Pancreas (tissue), 10 donors: ENCODE data around the gene TAF1B. TPM values are rescaled to one million over a fixed set of nuclear protein-coding genes. Genes with fewer than 3 reads are reported as not detected.
"Not testable (repeated sequence)": the region's sequence is repeated elsewhere in the genome, so short reads cannot be mapped to it uniquely, and the experiment has no call there.

Experiments used
- ATAC-seq, 4 donors: fragments of 200-7000 bp; cut with Tn5 transposase; one replicate each; pipeline versions ENCODE4 v1.8.0 to v1.9.1; 2020; ENCODE audit warnings: mild to moderate bottlenecking in 4 of 4, moderate library complexity in 4 of 4
- DNase-seq, 6 donors: peaks; one replicate each; pipeline ENCODE4 v3.0.0-alpha.2; 2020
- FAIRE-seq: peaks from 2 replicates; lab custom pipeline; 2012; peaks lifted over from hg19 to GRCh38; lab: Jason Lieb, UNC
- H3K27ac ChIP-seq, 4 donors: fragments of 200-600 bp; sonication (generic); 1 replicate in 3 of 4; 2 replicates in 1 of 4; pipeline versions ENCODE4 v1.5.0 to v1.8.0; 2020
- H3K27me3 ChIP-seq, 4 donors: fragments of 200-600 bp; one replicate each; pipeline ENCODE4 v1.8.0; 2021
- H3K36me3 ChIP-seq, 3 donors: fragments of 200-600 bp; sonication (generic) in 1 of 3; one replicate each; pipeline versions ENCODE4 v1.5.0 to v1.8.0; 2020 to 2021
- H3K4me1 ChIP-seq, 3 donors: fragments of 200-600 bp; one replicate each; pipeline ENCODE4 v1.8.0; 2021
- H3K4me3 ChIP-seq, 4 donors: fragments of 200-600 bp; sonication (generic) in 2 of 4; one replicate each; pipeline versions ENCODE4 v1.5.0 to v1.8.0; 2020 to 2021
- H3K9me3 ChIP-seq, 4 donors: fragments of 200-600 bp; one replicate each; pipeline ENCODE4 v1.8.0; 2021
- CTCF ChIP-seq, 4 donors: fragments of 200-600 bp; sonication (generic) in 3 of 4; IDR thresholded peaks; one replicate each; pipeline versions ENCODE4 v1.5.0 to v1.8.0; 2021; ENCODE audit warnings: antibody characterized with exemption in 4 of 4
- WGBS, 2 donors: extraction: QIAGEN DNeasy Blood & Tissue Kit; methylation state at CpG; one replicate each; pipeline ENCODE4 v1.1.7; 2013; 5-methylcytosine and 5-hydroxymethylcytosine counted together
- intact Hi-C, 3 donors: fragments of 100-400 bp; cut with DNase I; formaldehyde crosslinking; loops; one replicate each; pipeline versions ENCODE4 v1.11.1 to v1.14.2; 2022
- polyA plus RNA-seq, 2 donors: library from polyadenylated mRNA; stranded (reverse); fragments of 200-250 nt; gene quantifications; one replicate each; pipeline ENCODE4 v1.2.3, GENCODE V29; 2013
- total RNA-seq, 6 donors: library from RNA; stranded (reverse); fragmentation: NEBNext Ultra II Directional in 4 of 6; extraction: Animal tissue kit (Norgen Biotek cat#: 25700) in 4 of 6; gene quantifications; one replicate each; pipeline versions ENCODE4 v1.2.1 to v1.2.4, GENCODE V29; 2021 to 2023
- donor health status: healthy with polysubstance abuse.
- donor health status: DM: no; HTN: no; CAD: no; lungs with moderate emphysema.
- donor health status: DM: no; HTN: no; CAD: no.
- donor health status: control.
- donor health status: control.
- donor health status: Bipolar disorder and iron deficiency.
- donor health status: DM: yes; HTN: yes; CAD: no.
- donor health status: DM: no; HTN: no; CAD: no.
- donor health status: DM: no; HTN: no; CAD: no.
- donor health status: DM: yes; HTN: yes; CAD: no.

TAF1B gene
- total and polyA plus RNA-seq, 8 donors = 2.3 to 11.4 (median 5.8) TPM

- Histone ChIP-seq H3K4me3 (no peak overlapping the region), H3K27ac (no peak overlapping the region), H3K36me3 (peaks cover 0 to 15% (median 13%) of the 10 kb centered on the region in 3 donors), H3K4me1 (no peaks in the 10 kb centered on the region), H3K9me3 (no peaks in the 10 kb centered on the region), H3K27me3 (no peaks in the 10 kb centered on the region)
- DNase-seq = no peak
- no peak for TF ChIP-seq CTCF (IDR thresholded peaks at IDR 0.05)
- no peak for FAIRE-seq
- intact Hi-C loops = no loop called here
- ATAC-seq = no peak
- WGBS, 2 donors = 90 to 93% methylated on average over 2 of the region's 2 CpGs
Observed at GRCh38 chr2:9852881-9853280, 9.6 kb downstream of the TAF1B start.

- no peaks in the 10 kb centered on the region for H3K27me3 ChIP-seq
- no peak overlapping the region for H3K4me3 ChIP-seq
- ATAC-seq (no peak), DNase-seq (no peak), FAIRE-seq (no peak)
- intact Hi-C loops = no loop called here
- peaks cover 0 to 6% (median 0%) of the 10 kb centered on the region in 3 donors for H3K36me3 ChIP-seq
- 95 to 97% methylated on average over 7 of the region's 7 CpGs for WGBS, 2 donors
- no peak for TF ChIP-seq CTCF (IDR thresholded peaks at IDR 0.05)
- no peaks in the 10 kb centered on the region for H3K4me1 ChIP-seq
- H3K9me3 ChIP-seq = no peaks in the 10 kb centered on the region
- no peak overlapping the region for H3K27ac ChIP-seq
Observed at GRCh38 chr2:9857814-9858729, 14.8 kb downstream of the TAF1B start.

- Histone ChIP-seq H3K4me3 (no peak overlapping the region), H3K9me3 (no peaks in the 10 kb centered on the region), H3K27ac (no peak overlapping the region), H3K36me3 (peaks cover 0 to 6% (median 0%) of the 10 kb centered on the region in 3 donors), H3K27me3 (no peaks in the 10 kb centered on the region), H3K4me1 (no peaks in the 10 kb centered on the region)
- ATAC-seq = no peak
- intact Hi-C loops = no loop called here
- 99% methylated on average over 5 of the region's 5 CpGs for WGBS, 2 donors
- TF ChIP-seq CTCF (IDR thresholded peaks at IDR 0.05) = no peak
- DNase-seq = no peak
- FAIRE-seq = no peak
Observed at GRCh38 chr2:9858730-9859068, 15.4 kb downstream of the TAF1B start.

GRCh38 chr2:9860922-9861580 is 17.8 kb downstream of the TAF1B start:
- intact Hi-C loops, H3K9me3 ChIP-seq, H3K27ac ChIP-seq, H3K4me1 ChIP-seq, H3K27me3 ChIP-seq, FAIRE-seq, ATAC-seq, DNase-seq, H3K36me3 ChIP-seq, H3K4me3 ChIP-seq: not testable (repeated sequence)
- WGBS, 2 donors = 96 to 99% methylated on average over 21 of the region's 21 CpGs

GRCh38 chr2:9867881-9868280 is 24.6 kb downstream of the TAF1B start:
- 93% methylated on average over 6 of the region's 6 CpGs for WGBS, 2 donors
- Histone ChIP-seq H3K27me3 (no peaks in the 10 kb centered on the region), H3K36me3 (no peaks in the 10 kb centered on the region), H3K4me1 (no peaks in the 10 kb centered on the region), H3K4me3 (no peak overlapping the region), H3K27ac (no peak overlapping the region), H3K9me3 (no peaks in the 10 kb centered on the region)
- FAIRE-seq (no peak), ATAC-seq (no peak), DNase-seq (no peak)
- TF ChIP-seq CTCF (IDR thresholded peaks at IDR 0.05) = no peak
- intact Hi-C loops = no loop called here
